GM18502 (cell line): ENCODE results near the gene RASGRP1.

Experiments used
- ATAC-seq: cut with Tn5 transposase; IDR thresholded peaks from one replicate; pipeline ENCODE4 v1.9.1; 2021; ENCODE audit warnings: mild to moderate bottlenecking; ENCODE audit not compliant: unreplicated experiment, poor library complexity

Gene RASGRP1

DNA sequence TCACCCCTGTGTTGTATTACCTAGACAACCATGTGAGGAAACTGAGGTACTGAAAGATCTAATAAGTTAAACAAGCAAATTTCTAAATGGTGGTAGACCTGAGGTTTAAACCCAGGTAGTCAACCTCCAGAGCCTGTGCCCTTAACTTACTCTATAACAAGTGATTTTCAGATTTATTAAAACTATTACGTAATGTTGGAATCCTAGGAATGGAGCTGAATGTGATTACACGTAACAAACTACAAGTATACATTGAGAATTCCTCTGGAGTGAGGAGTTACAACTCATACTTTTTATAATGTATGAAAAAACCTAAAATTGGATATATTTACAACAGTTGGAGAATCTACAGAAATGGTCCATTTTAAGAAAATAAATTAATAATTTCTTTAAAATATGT, 92.6 kb downstream of the RASGRP1 start:
- no peak for ATAC-seq

DNA sequence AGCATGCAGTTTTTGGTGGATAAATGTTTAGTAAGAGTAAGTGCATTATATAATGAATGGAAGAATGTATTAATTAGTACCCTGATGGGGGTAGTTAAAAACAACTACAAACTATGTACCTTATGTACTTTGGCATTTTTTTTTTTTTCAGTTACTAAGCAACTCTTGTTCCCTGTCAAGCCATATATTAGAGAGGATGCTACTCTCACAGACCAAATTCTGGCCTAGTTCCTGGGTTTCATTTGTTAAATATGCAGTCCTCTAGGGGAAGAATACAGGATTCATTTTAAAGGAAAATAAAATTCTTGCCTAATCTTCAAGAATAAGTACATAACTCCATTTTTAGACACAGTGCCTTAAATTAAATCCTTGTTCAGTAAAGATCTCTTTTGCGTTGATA, 93.8 kb downstream of the RASGRP1 start:
- no peak for ATAC-seq

GRCh38 chr15:38464675-38465074, 99.9 kb downstream of the RASGRP1 start:
- no peak for ATAC-seq

DNA sequence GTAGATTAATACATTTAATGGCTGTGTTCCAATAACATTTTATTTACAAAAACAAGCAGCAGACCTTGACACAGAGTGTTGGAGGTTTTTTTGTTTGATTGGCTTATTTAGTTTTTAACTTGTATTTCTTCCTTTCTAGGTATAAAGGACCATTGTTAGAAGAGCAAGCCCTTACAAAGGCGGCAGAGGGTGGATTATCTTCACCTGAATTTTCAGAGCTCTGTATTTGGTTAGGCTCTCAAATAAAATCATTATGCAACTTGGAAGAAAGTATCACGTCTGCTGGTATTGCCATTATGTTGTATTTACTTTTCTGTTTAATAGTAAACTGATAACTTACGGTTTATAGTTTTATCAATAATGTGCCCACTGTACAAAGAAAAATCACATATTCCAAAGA, 100.7 kb downstream of the RASGRP1 start:
- ATAC-seq, result no peak

DNA sequence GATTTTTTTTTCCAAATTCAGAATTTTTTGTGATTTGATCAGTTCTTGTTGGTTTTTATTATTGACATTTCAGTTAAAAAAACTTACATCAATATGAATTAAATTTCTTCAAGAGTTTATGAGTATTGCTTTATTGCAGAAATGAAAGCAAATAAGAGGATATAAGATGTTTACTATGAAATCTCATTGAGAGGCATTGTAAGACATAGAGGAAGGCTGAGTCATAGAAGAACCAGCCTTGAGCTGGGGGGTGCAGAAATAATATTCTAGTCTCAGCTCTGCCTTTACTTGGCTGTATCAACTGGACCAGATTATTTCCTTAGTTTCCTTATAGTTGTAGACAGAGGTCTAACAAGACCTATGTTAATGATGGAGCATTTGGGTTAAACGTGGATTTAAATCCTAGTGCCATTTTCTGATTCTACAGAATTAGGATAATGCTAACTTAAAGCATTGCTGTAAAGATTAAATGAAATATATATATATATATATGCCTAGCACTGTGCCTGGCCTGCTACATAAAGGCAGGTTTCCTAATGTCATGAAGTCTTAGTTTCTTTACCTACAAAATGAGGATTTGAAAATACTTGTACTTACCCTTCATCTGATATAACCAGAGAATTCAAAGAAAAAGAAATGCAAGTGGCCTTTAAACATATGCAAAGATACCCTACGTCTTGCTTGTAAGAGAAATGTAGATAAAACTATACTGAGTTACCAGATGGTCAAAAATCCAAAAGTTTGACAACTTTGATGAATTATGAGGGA, 103.4 kb downstream of the RASGRP1 start:
- peak; percentile 86 for ATAC-seq

- ATAC-seq, result no peak
Measured at GRCh38 chr15:38460543-38460942, 104.1 kb downstream of the RASGRP1 start.

GRCh38 chr15:38459480-38459879, 105.1 kb downstream of the RASGRP1 start:
- no peak for ATAC-seq

DNA sequence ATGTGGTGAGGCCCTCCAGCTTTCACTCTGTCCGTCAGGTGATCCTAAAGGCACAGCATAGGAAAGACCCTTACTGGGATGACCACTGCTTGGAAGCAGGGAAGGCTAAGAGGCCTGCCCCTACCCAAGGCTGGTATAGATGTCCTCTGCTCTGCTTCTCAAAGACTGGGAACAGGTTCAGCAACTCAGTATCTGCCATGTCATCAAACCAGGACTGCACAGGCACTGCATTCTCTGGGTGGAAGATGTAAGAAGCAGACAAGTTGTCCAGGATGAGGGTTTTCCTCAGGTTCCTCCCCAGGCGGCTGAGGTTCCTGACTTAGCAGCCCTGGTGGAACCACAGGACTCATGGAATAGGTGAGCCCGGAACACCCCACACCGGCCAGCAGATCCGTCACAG, 106.0 kb downstream of the RASGRP1 start:
- no peak for ATAC-seq

DNA sequence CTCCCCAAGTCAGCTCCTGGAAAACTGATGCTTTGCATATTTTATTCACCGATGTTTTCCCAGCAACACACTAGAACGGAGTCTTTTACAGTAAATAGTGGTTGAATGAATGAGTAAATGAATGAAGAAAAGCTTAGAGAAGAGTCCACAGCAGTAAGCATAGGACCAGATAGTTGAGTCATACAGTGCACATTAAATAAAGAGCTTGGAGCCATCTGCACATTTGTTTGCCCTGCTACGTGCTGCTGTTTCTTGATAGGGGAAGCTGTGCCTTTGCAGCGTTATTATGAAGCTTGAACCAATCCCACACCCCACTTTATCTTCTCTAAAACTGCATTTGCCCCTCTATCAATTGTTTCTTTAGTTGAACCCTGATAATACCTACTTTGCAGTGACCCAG, 109.5 kb downstream of the RASGRP1 start:
- ATAC-seq, result no peak

DNA sequence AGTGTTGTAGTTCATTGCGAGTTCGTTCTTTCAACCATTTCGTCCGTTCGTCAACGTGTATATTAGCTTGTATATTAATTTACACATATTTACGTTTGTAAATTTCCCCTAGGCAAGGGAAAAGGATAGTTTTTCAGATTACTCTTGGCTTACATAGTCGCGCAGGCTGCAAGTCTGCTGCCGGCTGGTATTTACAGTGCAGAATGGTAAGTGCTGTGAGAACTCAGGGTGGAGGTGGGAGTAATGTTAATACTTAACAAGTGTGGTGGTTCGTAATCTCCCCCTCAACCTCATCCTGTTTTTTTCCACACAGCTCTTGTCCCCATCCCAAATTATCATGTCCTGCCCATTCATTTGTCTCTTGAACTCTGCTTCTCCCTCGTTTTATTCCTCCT, 109.9 kb downstream of the RASGRP1 start:
- ATAC-seq, result no peak

GRCh38 chr15:38453971-38454695, 110.5 kb downstream of the RASGRP1 start, which contains the start of gene FAM98B:
Gene FAM98B, plus strand, starts transcription at chr15:38454127. Its CDS starts 35 bp downstream, at chr15:38454162.
- peak; percentile 90 for ATAC-seq

- no peak for ATAC-seq
Measured at GRCh38 chr15:38441130-38441519, 123.5 kb downstream of the RASGRP1 start.

DNA sequence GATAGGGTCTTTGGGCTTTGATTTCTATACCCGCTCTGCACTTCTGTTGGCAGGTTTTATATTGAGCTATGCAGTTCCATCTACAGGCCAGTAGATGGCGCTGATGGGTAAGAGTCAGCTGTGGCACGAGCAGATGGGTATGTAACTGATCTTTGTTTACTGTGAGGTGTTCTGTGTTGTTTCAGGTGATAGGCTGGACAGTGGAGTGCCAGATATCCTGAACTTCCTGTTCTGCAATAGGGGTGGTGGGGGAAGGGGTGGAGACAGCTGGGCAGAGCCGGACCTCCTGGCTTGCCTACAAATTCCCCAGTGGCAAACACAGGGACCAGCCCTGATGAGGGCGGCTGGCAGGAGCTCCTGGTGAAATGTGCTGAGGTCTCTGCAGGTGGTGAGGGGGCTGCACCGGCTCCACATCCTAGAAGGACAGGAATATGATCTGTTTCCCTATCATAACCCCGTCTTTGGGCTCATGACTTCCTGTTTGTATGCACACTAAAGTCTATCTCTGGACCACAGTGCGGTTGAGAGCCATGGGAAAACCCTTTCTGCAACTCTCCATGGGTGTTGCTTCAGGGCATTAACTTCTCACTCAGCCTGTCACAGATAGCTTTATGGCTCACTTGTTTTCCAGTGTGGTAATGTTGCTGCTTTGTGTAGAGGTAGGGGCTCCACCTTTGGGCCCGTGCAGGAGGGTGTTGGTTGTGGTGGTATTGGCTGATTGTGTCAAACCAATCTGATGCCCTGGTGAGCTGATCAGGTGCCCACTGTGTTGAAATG, 124.1 kb downstream of the RASGRP1 start:
- ATAC-seq, result peak; percentile 79
